Measurements from ENCODE around the gene TAF11L14.

DNA sequence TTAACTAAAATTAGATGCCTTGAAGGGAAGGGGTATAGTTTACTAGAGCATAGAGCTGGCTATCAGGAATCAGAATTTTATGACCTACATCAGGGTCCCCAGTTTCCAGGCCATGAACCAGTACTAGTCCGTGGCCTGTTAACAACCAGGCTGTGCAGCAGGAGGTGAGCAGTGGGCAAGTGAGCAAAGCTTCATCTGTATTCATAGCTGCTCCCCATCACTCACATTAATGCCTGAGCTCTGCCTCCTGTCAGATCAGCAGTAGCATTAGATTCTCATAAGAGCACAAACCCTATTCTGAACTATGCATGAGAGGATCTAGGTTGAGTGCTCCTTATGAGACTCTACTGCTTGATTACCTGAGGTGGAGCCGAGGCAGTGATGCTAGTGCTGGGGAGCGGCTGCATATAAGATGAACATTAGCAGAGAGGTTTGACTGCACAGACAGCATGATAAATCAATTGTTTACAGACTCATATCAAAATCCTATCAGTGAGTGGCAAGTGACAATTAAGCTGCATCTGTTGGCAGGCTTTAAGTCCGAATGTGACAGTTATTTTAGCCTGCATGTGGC lies 44.6 kb downstream of the TAF11L14 start:
- TF ChIP-seq, protein P1, sequence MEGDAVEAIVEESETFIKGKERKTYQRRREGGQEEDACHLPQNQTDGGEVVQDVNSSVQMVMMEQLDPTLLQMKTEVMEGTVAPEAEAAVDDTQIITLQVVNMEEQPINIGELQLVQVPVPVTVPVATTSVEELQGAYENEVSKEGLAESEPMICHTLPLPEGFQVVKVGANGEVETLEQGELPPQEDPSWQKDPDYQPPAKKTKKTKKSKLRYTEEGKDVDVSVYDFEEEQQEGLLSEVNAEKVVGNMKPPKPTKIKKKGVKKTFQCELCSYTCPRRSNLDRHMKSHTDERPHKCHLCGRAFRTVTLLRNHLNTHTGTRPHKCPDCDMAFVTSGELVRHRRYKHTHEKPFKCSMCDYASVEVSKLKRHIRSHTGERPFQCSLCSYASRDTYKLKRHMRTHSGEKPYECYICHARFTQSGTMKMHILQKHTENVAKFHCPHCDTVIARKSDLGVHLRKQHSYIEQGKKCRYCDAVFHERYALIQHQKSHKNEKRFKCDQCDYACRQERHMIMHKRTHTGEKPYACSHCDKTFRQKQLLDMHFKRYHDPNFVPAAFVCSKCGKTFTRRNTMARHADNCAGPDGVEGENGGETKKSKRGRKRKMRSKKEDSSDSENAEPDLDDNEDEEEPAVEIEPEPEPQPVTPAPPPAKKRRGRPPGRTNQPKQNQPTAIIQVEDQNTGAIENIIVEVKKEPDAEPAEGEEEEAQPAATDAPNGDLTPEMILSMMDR (IDR thresholded peaks at IDR 0.05), result no peak
- TF ChIP-seq, protein P2, sequence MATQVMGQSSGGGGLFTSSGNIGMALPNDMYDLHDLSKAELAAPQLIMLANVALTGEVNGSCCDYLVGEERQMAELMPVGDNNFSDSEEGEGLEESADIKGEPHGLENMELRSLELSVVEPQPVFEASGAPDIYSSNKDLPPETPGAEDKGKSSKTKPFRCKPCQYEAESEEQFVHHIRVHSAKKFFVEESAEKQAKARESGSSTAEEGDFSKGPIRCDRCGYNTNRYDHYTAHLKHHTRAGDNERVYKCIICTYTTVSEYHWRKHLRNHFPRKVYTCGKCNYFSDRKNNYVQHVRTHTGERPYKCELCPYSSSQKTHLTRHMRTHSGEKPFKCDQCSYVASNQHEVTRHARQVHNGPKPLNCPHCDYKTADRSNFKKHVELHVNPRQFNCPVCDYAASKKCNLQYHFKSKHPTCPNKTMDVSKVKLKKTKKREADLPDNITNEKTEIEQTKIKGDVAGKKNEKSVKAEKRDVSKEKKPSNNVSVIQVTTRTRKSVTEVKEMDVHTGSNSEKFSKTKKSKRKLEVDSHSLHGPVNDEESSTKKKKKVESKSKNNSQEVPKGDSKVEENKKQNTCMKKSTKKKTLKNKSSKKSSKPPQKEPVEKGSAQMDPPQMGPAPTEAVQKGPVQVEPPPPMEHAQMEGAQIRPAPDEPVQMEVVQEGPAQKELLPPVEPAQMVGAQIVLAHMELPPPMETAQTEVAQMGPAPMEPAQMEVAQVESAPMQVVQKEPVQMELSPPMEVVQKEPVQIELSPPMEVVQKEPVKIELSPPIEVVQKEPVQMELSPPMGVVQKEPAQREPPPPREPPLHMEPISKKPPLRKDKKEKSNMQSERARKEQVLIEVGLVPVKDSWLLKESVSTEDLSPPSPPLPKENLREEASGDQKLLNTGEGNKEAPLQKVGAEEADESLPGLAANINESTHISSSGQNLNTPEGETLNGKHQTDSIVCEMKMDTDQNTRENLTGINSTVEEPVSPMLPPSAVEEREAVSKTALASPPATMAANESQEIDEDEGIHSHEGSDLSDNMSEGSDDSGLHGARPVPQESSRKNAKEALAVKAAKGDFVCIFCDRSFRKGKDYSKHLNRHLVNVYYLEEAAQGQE (IDR thresholded peaks at IDR 0.05; ENCODE audit: insufficient read depth in 1 of 2, low read depth in 2 of 2, low read length in 1 of 2), result no peak
- TF ChIP-seq POLR2AphosphoS5 (IDR thresholded peaks at IDR 0.05; ENCODE audit: low read depth, low read length), result no peak

Data from Panc1 (cell line).